GM18868 (cell line): ENCODE measurements around the gene ZBTB7B.
"Not testable (repeated sequence)": the region's sequence is repeated elsewhere in the genome, so short reads cannot be mapped to it uniquely, and the experiment has no call there.

Experiments used
- ATAC-seq: cut with Tn5 transposase; IDR thresholded peaks from one replicate; pipeline ENCODE4 v1.9.1; 2021; ENCODE audit warnings: mild to moderate bottlenecking, moderate library complexity; ENCODE audit not compliant: unreplicated experiment

Gene ZBTB7B

GRCh38 chr1:154967331-154967950 lies 35.2 kb upstream of the ZBTB7B start:
- no peak for ATAC-seq

DNA sequence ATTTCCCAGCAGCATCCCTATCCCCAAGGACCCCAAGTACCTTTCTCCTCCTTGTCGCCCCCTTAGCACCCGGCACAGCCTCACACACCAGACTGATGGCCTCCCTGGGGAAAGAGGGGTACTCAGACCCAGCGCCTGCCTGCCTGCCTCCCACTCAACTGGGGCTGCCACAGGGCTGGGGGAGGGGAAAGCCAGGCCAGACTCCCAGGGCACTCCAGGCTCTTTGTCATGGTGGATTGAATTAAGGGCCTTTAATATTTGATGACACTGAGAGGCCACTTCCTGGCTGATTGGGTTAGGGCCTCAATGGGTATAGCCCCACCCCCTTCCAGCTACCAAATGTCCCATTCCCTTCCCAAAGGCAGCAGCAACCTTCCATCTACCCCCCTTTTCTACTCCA lies 33.9 kb upstream of the ZBTB7B start:
- no peak for ATAC-seq

- ATAC-seq = no peak
Measured at GRCh38 chr1:154969246-154969645, 33.4 kb upstream of the ZBTB7B start.

DNA sequence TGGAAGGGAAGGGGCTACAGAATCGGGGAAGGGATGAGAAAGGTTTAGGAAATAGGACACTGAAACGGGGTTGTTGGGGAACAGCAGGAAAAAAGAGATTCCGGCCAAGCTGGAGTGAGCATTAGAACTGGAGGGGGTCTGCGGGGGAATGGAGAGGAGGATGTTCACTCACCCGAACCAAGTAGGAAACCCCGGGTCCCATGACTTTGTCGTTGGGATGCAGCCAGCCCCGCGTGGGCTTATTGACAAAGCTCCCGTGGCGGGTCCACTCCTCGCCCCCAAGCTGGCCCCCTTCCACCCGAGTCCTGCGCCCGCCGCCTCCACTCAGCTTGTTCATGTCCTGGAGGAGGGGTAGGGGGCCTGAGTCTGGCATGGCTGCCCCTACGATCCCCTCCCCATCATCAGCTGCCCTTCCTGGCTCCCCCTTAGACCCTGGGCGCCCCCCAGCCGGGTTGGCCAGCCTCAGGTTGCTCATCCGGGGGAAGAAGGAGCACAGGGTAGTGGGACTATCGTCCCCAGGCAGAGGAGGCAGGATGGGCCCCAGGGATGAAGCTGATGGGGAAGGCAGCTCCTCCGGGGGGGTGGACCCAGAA lies 32.6 kb upstream of the ZBTB7B start:
- ATAC-seq = no peak

- ATAC-seq = peak; percentile 43
Measured at GRCh38 chr1:154970631-154971340, 31.8 kb upstream of the ZBTB7B start, which contains the start of gene SHC1. SHC1 (minus strand) TSS chr1:154970747; CDS start chr1:154970526, 221 bp downstream.

GRCh38 chr1:154971341-154971998 lies 31.1 kb upstream of the ZBTB7B start:
- ATAC-seq = no peak

DNA sequence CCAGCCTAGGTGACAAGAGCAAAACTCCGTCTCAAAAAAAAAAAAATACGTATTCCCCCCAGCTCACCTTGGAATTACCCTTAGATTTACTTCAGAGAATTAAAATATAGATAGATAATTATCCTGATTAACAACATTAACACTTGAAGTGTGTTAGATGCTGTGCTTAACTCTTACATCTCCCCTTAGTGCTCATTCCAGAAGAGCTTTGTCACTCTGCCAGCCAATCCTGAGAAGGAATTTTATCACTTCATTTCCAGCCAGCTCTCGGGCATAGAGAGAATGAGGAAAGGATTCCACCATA lies 30.4 kb upstream of the ZBTB7B start:
- no peak for ATAC-seq

DNA sequence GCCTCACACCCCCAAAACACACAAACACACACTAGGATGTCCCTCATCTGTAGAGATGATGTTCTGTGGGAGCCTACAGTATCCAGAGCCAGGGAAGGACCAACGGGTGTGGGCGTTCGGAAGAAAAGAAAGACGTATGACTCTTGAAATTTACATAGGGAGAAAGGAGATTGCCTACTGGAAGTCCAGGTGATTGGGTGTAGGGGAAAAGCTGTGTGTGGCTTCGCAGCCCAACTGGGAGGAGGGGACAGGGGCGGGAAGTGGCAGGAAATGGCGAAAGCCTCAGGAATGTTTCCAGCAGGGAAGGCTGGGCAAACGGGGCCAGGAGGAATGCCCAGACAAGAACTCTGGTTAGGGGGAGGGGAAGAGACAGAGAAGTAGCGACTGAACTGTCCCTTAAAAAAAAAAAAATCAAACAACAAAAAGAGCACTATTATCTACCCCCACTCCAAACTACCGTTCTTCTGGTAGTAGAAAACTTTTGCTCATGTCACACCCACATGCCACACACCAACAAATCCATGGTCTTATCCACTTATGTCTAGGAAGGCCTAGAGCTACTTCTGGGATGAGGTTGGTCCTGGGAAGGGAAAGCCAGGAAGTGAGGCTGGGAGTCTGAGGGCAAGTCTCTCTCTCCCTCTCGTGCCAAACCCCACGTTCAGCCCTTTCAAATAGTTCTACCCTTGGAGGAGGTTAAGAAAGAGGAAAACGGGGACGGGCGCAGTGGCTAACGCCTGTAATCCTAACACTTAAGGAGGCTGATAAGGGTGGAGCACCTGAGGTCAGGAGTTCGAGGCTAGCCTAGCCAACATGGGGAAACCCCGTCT lies 29.9 kb upstream of the ZBTB7B start:
- no peak for ATAC-seq

DNA sequence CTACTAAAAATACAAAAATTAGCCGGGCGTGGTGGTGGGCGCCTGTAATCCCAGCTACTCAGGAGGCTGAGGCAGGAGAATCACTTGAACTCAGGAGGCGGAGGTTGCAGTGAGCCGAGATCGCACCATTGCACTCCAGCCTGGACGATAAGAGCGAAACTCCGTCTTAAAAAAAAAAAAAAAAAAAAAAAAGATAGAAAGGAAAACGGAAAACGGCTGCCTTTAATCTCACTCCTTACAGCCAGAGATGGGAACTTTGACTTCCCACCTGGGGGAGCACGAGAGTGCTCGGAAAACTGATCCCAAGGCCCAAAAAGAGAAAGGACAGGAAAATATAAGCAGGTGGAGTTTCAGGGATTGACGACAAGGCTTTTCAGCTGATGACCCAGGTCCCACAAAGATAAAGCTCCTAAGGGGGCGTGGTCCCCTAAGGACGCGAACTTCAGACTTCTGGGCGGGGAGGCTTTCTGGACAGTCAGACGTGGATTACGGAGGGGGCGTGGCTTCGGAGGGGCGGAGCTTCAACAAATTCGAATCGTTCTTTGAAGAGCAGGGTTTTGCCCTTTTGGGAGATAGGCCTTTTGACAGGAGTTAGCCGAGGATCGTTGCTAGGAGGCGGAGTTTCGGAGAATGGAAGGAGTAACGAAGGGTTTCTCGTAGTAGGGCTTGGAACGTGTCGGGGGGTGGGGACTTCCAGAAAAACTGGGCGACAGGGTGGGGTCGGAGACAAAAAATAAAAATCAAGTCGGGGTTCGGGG lies 29.1 kb upstream of the ZBTB7B start:
- ATAC-seq = no peak

- peak; percentile 74 for ATAC-seq
Measured at GRCh38 chr1:154974102-154974807, 28.3 kb upstream of the ZBTB7B start, which contains the start of gene CKS1B. CKS1B (plus strand) TSS chr1:154974681; CDS start chr1:154974746, 65 bp downstream.

DNA sequence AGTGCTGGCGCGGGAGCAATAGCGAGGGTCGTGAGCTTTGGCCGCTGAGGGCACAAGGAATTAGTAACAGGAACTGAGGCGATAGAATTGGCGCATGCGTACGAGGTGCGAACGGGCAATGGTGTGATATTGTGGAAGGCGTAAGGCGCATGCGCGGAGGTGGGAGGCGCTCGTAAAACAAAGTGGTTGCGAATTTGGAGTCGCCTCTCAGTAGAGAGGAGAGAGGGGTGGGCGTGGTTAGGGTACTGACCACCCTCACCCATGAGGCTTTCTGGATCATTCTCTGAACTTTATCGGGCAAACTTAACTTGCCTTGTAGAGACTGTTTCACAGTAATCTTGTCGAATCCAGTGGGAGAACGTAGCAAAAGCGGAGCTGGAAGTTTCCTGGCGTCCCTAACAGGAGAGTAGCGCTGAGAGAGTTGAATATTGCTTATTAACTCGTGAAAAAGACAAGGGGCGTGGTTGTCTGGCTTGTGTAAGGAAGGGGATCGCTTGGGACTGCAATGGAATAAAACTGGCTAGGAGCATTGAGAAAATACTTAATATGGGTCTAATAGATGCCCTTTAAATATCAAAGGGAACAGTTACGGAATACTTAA lies 27.7 kb upstream of the ZBTB7B start:
- peak; percentile 50 for ATAC-seq

DNA sequence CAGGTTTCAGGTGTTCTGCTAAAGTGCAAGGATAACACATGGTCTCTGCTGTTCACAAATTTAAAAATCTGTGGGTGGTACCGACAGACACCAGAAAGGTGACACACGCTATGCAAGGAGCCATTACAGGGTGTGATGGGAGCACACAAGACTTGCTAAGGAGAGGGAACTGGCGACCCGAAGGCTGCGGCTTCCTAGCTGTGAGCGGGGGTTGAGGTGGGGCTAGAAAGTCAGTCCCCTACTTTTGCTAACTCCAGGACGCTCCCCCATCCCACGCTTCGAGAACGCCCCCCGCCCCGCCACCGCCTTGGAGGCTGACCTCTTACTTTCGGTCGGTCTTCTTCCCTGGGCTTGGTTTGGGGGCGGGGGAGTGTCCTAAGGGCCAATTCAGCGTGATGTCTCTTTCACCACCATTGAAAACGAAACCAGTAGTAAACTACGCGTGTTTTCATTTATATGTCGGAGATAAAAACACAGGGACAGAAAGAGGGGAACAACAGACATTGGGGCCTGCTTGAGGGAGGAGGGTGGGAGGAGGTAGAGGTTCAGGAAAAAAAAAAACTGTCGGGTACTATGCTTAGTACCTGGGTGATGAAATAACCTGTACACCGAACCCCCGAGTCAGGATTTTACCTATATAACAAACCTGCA lies 27.1 kb upstream of the ZBTB7B start:
- ATAC-seq = no peak

DNA sequence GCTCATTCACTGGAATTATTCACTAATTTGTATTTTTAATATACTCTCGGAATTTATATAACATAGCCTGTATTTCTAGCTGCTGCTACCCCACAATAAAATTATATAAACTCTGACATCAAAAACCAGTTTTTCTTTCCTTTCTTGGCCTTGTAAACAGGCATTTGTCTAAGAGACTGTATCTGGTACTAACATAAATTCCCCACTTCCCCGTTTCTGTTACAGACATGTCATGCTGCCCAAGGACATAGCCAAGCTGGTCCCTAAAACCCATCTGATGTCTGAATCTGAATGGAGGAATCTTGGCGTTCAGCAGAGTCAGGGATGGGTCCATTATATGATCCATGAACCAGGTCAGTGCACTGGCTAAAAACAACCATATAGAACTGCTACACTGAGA lies 24.8 kb upstream of the ZBTB7B start:
- not testable (repeated sequence) for ATAC-seq

- no peak for ATAC-seq
Measured at GRCh38 chr1:154978360-154978759, 24.2 kb upstream of the ZBTB7B start.

GRCh38 chr1:154982341-154982740 lies 20.3 kb upstream of the ZBTB7B start:
- ATAC-seq = no peak

- ATAC-seq = peak; percentile 98
Measured at GRCh38 chr1:154982897-154983648, 19.5 kb upstream of the ZBTB7B start, which contains the start of gene FLAD1. FLAD1 (plus strand) TSS chr1:154983344; CDS start chr1:154983695, 351 bp downstream.

GRCh38 chr1:154983776-154984466 lies 18.7 kb upstream of the ZBTB7B start:
- ATAC-seq = no peak
